Measurements from ENCODE around the gene FAM204A.

Gene FAM204A

GRCh38 chr10:118332236-118332635, 9.9 kb downstream of the FAM204A start:
- peak; percentile 9 for DNase-seq (ENCODE audit: low spot score)

GRCh38 chr10:118330295-118331076, 11.6 kb downstream of the FAM204A start:
- DNase-seq (ENCODE audit: low spot score) = no peak

GRCh38 chr10:118324140-118324539, 18.0 kb downstream of the FAM204A start:
- DNase-seq (ENCODE audit: low spot score) = no peak

- no peak for DNase-seq (ENCODE audit: low spot score)
These were observed 20.2 kb downstream of the FAM204A start for GRCh38 chr10:118321724-118322575.

DNA sequence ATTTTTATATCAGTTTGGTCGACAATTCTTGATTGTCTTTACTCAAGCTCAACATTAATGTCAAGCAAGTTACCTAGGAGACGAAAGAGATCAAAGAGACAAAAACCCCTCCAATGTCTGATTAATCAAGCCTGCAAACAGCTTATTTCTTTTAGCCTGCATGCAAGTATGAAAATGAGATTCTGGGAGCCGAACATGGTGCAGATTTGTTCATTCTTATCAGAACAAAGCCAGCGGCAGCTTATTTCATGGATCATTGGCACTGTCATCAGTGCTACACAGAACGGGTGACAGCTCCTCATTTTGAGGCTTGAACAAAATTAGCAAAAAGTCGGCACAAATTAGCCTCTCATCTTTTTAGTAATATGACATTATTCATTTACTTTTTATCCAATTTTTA, 26.5 kb downstream of the FAM204A start:
- DNase-seq (ENCODE audit: low spot score) = no peak

- no peak for DNase-seq (ENCODE audit: low spot score)
These were observed 27.2 kb downstream of the FAM204A start for GRCh38 chr10:118314882-118315281.

- no peak for DNase-seq (ENCODE audit: low spot score)
These were observed 30.6 kb downstream of the FAM204A start for GRCh38 chr10:118311505-118311904.

DNA sequence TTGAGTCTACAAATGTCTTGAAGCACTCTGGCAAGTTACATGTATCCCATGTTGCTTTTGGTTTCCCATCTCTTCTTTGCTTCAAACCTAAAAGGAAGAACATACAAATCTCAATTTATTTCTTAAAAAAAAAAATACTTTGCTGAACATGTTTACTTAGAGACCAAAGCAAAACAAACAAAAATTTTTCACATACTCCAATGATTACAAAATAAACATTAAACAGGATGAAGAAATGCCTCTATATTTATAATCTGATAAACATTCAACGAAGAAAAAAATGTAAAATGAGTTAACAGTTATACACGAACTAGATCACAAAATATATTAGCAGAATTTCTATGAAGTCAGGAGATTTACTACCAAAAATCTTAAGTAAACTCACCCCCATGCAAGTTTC, 31.3 kb downstream of the FAM204A start:
- no peak for DNase-seq (ENCODE audit: low spot score)

DNA sequence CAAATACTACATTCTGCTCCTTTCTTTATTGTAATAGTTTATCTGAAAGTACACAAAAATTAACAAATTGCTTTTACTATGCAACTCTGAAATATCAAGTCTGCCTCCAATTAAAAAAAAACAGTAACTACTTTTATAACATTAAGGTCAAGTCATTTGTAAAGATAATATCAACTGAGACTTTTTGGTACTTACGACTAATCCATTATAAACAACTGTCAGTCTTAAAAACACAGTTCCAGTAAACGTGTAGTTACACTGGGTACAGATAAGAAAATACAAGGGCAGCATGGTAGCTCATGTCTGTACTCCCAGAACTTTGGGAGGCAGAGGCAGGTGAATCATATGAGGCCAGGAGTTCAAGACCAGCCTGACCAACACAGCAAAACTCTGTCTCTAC, 32.2 kb downstream of the FAM204A start:
- no peak for DNase-seq (ENCODE audit: low spot score)

DNA sequence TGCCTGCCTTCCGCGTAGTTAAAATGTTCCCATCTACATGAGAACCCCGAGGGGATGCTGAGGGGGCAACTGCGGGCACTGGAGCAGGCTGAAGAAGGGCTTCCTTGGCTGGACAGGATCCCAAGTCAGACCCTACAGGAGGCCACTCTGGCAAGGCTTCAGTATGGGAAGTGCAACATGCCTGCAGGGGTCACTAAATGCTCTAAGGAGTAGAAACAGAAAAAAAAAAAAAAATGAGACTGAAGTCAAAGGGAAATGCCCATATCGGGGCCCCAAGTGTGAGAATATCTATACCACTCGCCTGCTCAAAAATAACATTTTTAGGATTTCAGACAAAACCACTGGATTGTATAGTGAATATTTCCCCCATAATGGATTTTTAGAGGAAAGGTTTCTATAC, 33.5 kb downstream of the FAM204A start:
- DNase-seq (ENCODE audit: low spot score) = peak; percentile 8

GRCh38 chr10:118307859-118308258, 34.3 kb downstream of the FAM204A start:
- no peak for DNase-seq (ENCODE audit: low spot score)

DNA sequence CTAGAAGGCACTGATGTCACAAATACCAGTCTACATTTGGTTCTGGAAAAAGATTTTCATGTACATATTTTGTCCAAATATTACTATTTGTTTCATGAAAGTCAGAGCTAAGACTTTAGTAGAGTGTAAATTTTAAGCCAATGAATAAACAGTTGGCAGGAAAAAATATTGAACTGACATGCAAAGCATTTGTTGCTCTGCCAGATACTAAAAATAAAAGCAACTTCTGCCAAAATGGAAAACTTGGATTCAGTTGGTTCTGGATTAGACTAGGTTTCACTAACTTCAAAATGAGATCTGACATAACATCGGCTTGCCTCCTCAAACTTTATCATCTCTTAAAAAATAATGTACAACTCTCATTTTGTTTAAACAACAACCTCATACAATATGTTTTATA, 34.9 kb downstream of the FAM204A start:
- no peak for DNase-seq (ENCODE audit: low spot score)

DNA sequence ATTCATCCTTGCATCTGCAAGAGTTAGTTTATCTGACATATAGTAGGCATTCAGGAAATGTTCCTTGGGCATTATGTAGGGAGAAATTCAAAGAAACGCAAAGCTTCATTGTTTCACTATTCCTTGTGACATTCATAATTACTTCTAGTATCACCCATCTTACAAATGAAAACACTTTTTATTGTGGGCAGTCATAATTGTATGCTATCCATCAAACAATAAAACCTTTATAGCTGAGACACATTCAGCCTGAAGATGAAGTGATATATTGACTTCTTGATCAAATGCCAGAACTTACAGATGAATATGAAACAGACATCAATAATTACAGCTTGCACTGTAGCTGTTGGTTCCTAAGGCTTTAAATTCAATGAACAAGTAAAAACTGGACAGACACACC, 36.4 kb downstream of the FAM204A start:
- no peak for DNase-seq (ENCODE audit: low spot score)

GRCh38 chr10:118304521-118304920, 37.6 kb downstream of the FAM204A start:
- no peak for DNase-seq (ENCODE audit: low spot score)

DNA sequence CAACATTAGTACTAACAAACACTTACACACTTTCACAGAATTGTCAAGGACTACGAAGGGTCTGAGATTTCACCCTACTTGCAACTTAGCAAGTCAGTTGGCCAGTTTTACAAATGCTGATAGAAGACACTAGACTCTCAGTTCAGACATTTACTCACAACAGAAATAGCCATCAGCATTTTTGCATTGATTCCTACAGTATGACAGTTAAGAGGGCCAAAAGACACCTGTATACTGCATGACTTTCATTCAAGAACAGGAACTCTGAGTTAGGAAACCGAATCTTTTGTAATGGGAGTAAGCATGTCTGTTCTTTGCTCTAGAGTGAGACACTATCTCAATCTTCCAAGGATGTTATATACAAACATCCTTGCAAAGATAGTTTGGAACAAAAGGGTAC, 40.9 kb downstream of the FAM204A start:
- no peak for DNase-seq (ENCODE audit: low spot score)

GRCh38 chr10:118300320-118300719, 41.8 kb downstream of the FAM204A start:
- no peak for DNase-seq (ENCODE audit: low spot score)

DNA sequence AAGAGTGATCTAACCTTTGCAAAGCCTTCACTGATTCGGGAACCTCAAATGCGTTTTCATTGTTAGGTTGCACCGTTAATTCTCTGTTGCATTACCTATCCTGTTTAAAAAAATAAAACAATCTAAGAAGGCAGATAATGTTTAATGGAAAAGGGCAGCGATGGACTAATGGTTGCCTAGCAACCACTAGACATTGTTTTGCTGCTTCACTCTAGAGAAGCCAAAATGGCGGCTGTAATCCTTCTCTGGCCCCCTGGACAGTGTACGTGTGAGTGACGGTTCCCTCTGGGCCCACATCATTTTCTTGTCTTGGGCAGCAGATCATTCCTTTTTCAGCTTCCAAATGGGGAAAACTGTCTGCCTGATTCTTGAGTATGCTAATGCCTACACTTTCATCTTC, 43.3 kb downstream of the FAM204A start:
- DNase-seq (ENCODE audit: low spot score) = no peak

GRCh38 chr10:118291122-118291521, 51.0 kb downstream of the FAM204A start:
- DNase-seq (ENCODE audit: low spot score) = no peak

DNA sequence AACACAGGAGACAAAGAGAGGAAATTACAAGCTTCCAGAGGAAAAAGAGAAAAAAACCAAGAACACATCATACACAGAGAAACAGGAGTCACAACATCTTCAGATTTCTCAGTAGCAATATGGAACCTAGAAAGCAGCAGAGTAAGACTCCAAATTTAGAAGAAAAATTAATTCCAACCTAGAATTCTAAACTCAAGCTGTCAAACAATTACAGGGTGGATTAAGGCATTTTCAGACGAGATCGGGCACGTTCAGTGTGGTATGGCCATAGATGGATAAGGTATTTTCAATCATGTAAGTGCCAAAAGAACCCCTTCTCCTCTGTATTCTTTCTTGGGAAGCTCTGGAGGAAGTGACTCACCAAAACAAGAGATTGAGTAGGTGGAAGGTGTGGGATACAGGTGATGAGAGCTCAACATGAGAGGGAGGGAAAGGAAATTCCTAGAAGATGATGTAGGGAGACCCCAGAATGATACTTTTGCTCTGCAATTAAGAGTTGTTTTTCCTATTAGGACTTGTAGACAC, 51.6 kb downstream of the FAM204A start:
- DNase-seq (ENCODE audit: low spot score) = no peak

- no peak for DNase-seq (ENCODE audit: low spot score)
These were observed 54.9 kb downstream of the FAM204A start for GRCh38 chr10:118287076-118287806.

GRCh38 chr10:118286051-118286838, 55.9 kb downstream of the FAM204A start:
- no peak for DNase-seq (ENCODE audit: low spot score)

DNA sequence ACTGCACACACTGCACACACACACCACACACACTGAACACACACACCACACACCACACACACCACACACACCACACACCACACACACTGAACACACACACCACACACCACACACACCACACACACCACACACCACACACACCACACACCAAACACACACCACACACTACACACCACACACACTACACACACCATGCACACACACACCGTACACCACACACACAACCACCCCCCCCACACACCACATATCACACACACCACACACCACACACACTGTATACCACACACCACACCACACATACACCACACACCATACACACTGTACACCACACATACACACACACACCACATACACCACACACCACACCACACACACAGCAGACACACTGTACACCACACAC, 59.5 kb downstream of the FAM204A start:
- DNase-seq (ENCODE audit: low spot score) = no peak
